ENCODE data around the gene RASGRF1. TPM values are rescaled to one million over a fixed set of nuclear protein-coding genes. Genes with fewer than 3 reads are reported as not detected.
A peak's percentile ranks its signal among the peaks of the same experiment; 100 is the strongest.
"Not testable (repeated sequence)": the region's sequence is repeated elsewhere in the genome, so short reads cannot be mapped to it uniquely, and the experiment has no call there.

Gene RASGRF1
- total RNA-seq, 1 donor from 2014 or later, result under 0.01 TPM

DNA sequence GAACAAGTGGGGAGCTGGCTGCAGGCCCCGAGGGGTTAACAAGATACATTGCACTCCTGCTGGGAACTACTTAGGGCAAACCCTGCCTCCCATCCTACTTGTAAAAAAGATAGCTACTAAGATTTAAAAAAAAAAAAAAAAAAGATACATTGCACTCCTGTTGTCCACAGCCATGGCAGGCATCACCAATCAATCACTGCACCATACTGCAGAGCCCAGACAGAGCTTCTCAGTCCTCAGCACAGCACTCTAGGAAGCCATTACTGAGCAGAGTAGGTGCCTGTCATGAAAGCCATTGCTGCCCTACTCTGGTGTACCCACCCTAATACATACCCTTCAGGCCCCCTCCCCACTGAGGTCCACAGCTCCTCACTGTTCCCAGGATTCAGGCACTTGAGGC, 64.8 kb downstream of the RASGRF1 start:
- no peak for FAIRE-seq

DNA sequence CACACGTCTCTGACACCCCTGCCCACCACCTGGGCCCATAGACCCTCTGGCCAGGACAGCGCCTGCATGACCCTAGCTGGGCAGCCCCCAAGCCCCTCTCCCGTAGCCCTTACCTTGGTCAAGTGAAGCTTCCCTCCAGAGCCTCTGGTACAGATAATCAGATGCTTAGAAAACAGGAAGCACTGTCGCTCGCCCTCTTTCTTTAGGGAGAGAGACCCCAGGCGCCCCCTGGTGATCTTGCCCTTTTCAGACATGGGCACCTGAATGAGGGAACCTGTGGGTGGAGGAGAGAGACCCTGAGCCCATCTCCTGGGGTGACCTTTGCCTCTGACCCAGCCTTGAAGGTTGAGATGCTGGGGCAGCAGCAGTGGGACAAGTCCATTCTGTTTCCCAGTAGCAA, 65.4 kb downstream of the RASGRF1 start:
- Histone ChIP-seq H3K4me3 (ENCODE audit: low read depth, low read length) (no peak overlapping the region), H3K36me3 (ENCODE audit: control insufficient read depth, insufficient read depth, low read length) (no peaks in the 10 kb centered on the region), H3K27me3 (ENCODE audit: control insufficient read depth, insufficient read depth, low read length) (no peaks in the 10 kb centered on the region)
- FAIRE-seq, result no peak
- TF ChIP-seq CTCF (IDR thresholded peaks at IDR 0.05; ENCODE audit: insufficient read depth, low read length, severe bottlenecking), result no peak
- no peak for DNase-seq (ENCODE audit: low read depth)

More for the DNA sequence above, 64.8 kb downstream of the RASGRF1 start:
- no peak for DNase-seq (ENCODE audit: low read depth)
- H3K36me3 ChIP-seq (ENCODE audit: control insufficient read depth, insufficient read depth, low read length), result no peaks in the 10 kb centered on the region
- no peak for TF ChIP-seq CTCF (IDR thresholded peaks at IDR 0.05; ENCODE audit: insufficient read depth, low read length, severe bottlenecking)
- no peak overlapping the region for H3K4me3 ChIP-seq (ENCODE audit: low read depth, low read length)
- no peaks in the 10 kb centered on the region for H3K27me3 ChIP-seq (ENCODE audit: control insufficient read depth, insufficient read depth, low read length)

GRCh38 chr15:79024493-79024892, 66.1 kb downstream of the RASGRF1 start:
- H3K36me3 ChIP-seq (ENCODE audit: control insufficient read depth, insufficient read depth, low read length); FAIRE-seq; DNase-seq (ENCODE audit: low read depth); H3K27me3 ChIP-seq (ENCODE audit: control insufficient read depth, insufficient read depth, low read length); H3K4me3 ChIP-seq (ENCODE audit: low read depth, low read length): not testable (repeated sequence)

DNA sequence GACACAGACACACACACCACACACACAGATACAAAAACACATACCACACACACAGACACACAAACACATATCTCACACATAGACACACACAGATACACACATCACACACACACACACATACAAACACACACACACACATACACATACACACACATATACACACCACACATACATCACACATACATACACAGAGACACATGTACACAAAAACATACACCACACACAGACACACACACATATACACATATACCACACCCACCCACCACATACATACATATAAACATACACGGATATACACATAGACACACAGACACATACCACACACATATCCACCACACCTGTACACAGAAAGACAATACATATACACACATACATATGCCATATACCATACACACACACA, 66.7 kb downstream of the RASGRF1 start:
- no peak for TF ChIP-seq CTCF (IDR thresholded peaks at IDR 0.05; ENCODE audit: insufficient read depth, low read length, severe bottlenecking)
- FAIRE-seq, result peak; percentile 72
- no peaks in the 10 kb centered on the region for H3K27me3 ChIP-seq (ENCODE audit: control insufficient read depth, insufficient read depth, low read length)
- H3K36me3 ChIP-seq (ENCODE audit: control insufficient read depth, insufficient read depth, low read length), result no peaks in the 10 kb centered on the region
- no peak for DNase-seq (ENCODE audit: low read depth)
- no peak overlapping the region for H3K4me3 ChIP-seq (ENCODE audit: low read depth, low read length)

- FAIRE-seq (no peak), DNase-seq (ENCODE audit: low read depth) (no peak)
- no peak for TF ChIP-seq CTCF (IDR thresholded peaks at IDR 0.05; ENCODE audit: insufficient read depth, low read length, severe bottlenecking)
- Histone ChIP-seq H3K4me3 (ENCODE audit: low read depth, low read length) (no peak overlapping the region), H3K27me3 (ENCODE audit: control insufficient read depth, insufficient read depth, low read length) (no peaks in the 10 kb centered on the region), H3K36me3 (ENCODE audit: control insufficient read depth, insufficient read depth, low read length) (no peaks in the 10 kb centered on the region)
Observed at GRCh38 chr15:79023546-79023890, 67.1 kb downstream of the RASGRF1 start.

DNA sequence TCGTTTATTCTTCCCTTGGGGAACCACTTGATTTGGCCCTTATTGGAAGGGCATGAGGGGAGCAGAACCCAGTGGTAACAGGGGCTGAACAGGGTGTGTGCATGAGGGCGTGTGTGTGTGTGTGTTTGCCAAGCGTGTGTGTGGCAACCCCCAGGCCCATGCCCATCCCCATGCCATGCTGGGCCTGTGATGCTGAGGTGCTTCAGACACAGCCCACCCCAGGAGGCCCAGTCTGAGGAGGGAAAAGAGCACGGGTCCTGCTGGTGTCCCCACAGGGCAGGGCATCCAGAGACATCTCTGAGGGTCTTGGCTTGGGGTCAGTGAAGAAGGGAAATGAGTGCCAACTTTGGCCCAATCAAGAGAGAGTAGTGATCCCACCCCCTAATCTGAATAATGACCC, 71.6 kb downstream of the RASGRF1 start:
- FAIRE-seq, result no peak
- no peaks in the 10 kb centered on the region for H3K36me3 ChIP-seq (ENCODE audit: control insufficient read depth, insufficient read depth, low read length)
- H3K4me3 ChIP-seq (ENCODE audit: low read depth, low read length), result no peak overlapping the region
- TF ChIP-seq CTCF (IDR thresholded peaks at IDR 0.05; ENCODE audit: insufficient read depth, low read length, severe bottlenecking), result no peak
- H3K27me3 ChIP-seq (ENCODE audit: control insufficient read depth, insufficient read depth, low read length), result no peaks in the 10 kb centered on the region
- DNase-seq (ENCODE audit: low read depth), result no peak

All from bronchial epithelial cell (primary cell).